NCI-H2227 (cell line): ENCODE data around the gene LIF.

Experiments used
- DNase-seq: peaks from one replicate; lab custom pipeline; 2025; ENCODE audit not compliant: unreplicated experiment; lab: John Stamatoyannopoulos, UW

The LIF gene

GRCh38 chr22:30284666-30285065, 38.1 kb upstream of the LIF start:
- no peak for DNase-seq

GRCh38 chr22:30284172-30284571, 37.6 kb upstream of the LIF start:
- DNase-seq = no peak

- DNase-seq = no peak
These were observed 36.8 kb upstream of the LIF start for GRCh38 chr22:30283342-30283741.

- DNase-seq = no peak
These were observed 36.1 kb upstream of the LIF start for GRCh38 chr22:30282616-30283046.

GRCh38 chr22:30280505-30280904, 33.9 kb upstream of the LIF start:
- DNase-seq = no peak

GRCh38 chr22:30279932-30280331, 33.4 kb upstream of the LIF start:
- DNase-seq = no peak

GRCh38 chr22:30279046-30279788, 32.7 kb upstream of the LIF start:
- no peak for DNase-seq

- DNase-seq = peak; percentile 26
These were observed 31.2 kb upstream of the LIF start for GRCh38 chr22:30277547-30278344.

GRCh38 chr22:30276039-30276438, 29.5 kb upstream of the LIF start:
- no peak for DNase-seq

- DNase-seq = no peak
These were observed 29.1 kb upstream of the LIF start for GRCh38 chr22:30275625-30276024.

- no peak for DNase-seq
These were observed 27.9 kb upstream of the LIF start for GRCh38 chr22:30274437-30274812.

- no peak for DNase-seq
These were observed 27.3 kb upstream of the LIF start for GRCh38 chr22:30273711-30274436.

GRCh38 chr22:30272781-30273601, 26.4 kb upstream of the LIF start:
- no peak for DNase-seq

GRCh38 chr22:30270832-30271231, 24.3 kb upstream of the LIF start:
- DNase-seq = no peak

- DNase-seq = no peak
These were observed 21.8 kb upstream of the LIF start for GRCh38 chr22:30268331-30268730.

- no peak for DNase-seq
These were observed 21.1 kb upstream of the LIF start for GRCh38 chr22:30267382-30268302.

- no peak for DNase-seq
These were observed 20.2 kb upstream of the LIF start, which contains the start of gene OSM for GRCh38 chr22:30266445-30267381. Gene OSM, minus strand, starts transcription at chr22:30266851. Its CDS starts 52 bp downstream, at chr22:30266799.

- DNase-seq = no peak
These were observed 19.4 kb upstream of the LIF start for GRCh38 chr22:30265823-30266444.
